DMS114 treated with DMSO at 0.1 percent for 48 hours (cell line): Measurements from ENCODE around the gene ASB8.

Source experiments
- DNase-seq: peaks from one replicate; lab custom pipeline; 2025; ENCODE audit not compliant: unreplicated experiment; lab: John Stamatoyannopoulos, UW

ASB8 gene

GRCh38 chr12:48157018-48157888 lies at the start of gene ASB8:
Gene ASB8 (minus strand): TSS chr12:48157515. CDS start chr12:48153496, 4,019 bp downstream.
- peak; percentile 99 for DNase-seq

GRCh38 chr12:48203192-48203591 lies 45.9 kb upstream of the ASB8 start, which contains the start of gene OR10AD1:
Gene OR10AD1 (minus strand): TSS chr12:48203292. CDS start chr12:48203292, 0 bp downstream.
- no peak for DNase-seq

- DNase-seq: no peak
Measured at GRCh38 chr12:48202766-48203165, 45.5 kb upstream of the ASB8 start.

GRCh38 chr12:48201516-48201915 lies 44.2 kb upstream of the ASB8 start:
- DNase-seq: no peak

GRCh38 chr12:48201091-48201490 lies 43.8 kb upstream of the ASB8 start:
- DNase-seq: no peak

- DNase-seq: no peak
Measured at GRCh38 chr12:48199774-48200221, 42.5 kb upstream of the ASB8 start.

GRCh38 chr12:48198985-48199384 lies 41.7 kb upstream of the ASB8 start:
- DNase-seq: no peak

- DNase-seq: no peak
Measured at GRCh38 chr12:48198672-48198971, 41.3 kb upstream of the ASB8 start.

GRCh38 chr12:48197971-48198671 lies 40.8 kb upstream of the ASB8 start:
- DNase-seq: peak; percentile 85

GRCh38 chr12:48197549-48197970 lies 40.2 kb upstream of the ASB8 start:
- peak; percentile 24 for DNase-seq

GRCh38 chr12:48194799-48195201 lies 37.5 kb upstream of the ASB8 start:
- no peak for DNase-seq

GRCh38 chr12:48193623-48194022 lies 36.3 kb upstream of the ASB8 start:
- no peak for DNase-seq

- no peak for DNase-seq
Measured at GRCh38 chr12:48192861-48193260, 35.5 kb upstream of the ASB8 start.

GRCh38 chr12:48191096-48191495 lies 33.8 kb upstream of the ASB8 start:
- DNase-seq: no peak

GRCh38 chr12:48189331-48190125 lies 32.2 kb upstream of the ASB8 start:
- peak; percentile 68 for DNase-seq

GRCh38 chr12:48187916-48188695 lies 30.8 kb upstream of the ASB8 start:
- DNase-seq: no peak

GRCh38 chr12:48185181-48185919 lies 28.0 kb upstream of the ASB8 start:
- no peak for DNase-seq

GRCh38 chr12:48184549-48184922 lies 27.2 kb upstream of the ASB8 start:
- DNase-seq: no peak

GRCh38 chr12:48183876-48184548 lies 26.7 kb upstream of the ASB8 start:
- no peak for DNase-seq
